Measurements from ENCODE around the gene MUC12.
"Not testable (repeated sequence)": the region's sequence is repeated elsewhere in the genome, so short reads cannot be mapped to it uniquely, and the experiment has no call there.

MUC12 gene

DNA sequence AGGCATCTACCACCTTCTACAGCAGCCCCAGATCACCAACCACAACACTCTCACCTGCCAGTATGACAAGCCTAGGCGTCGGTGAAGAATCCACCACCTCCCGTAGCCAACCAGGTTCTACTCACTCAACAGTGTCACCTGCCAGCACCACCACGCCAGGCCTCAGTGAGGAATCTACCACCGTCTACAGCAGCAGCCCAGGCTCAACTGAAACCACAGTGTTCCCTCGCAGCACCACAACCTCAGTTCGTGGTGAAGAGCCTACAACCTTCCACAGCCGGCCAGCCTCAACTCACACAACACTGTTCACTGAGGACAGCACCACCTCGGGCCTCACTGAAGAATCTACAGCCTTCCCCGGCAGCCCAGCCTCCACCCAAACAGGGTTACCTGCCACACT is 29.2 kb downstream of the MUC12 start:
- not testable (repeated sequence) for DNase-seq

DNA sequence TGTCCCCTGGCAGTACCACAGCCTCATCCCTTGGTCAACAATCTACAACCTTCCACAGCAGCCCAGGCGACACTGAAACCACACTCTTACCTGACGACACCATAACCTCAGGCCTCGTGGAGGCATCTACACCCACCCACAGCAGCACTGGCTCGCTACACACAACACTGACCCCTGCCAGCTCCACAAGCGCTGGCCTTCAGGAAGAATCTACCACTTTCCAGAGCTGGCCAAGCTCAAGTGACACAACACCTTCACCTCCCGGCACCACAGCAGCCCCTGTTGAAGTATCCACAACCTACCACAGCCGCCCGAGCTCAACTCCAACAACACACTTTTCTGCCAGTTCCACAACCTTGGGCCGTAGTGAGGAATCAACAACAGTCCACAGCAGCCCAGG is 30.0 kb downstream of the MUC12 start:
- not testable (repeated sequence) for DNase-seq

DNA sequence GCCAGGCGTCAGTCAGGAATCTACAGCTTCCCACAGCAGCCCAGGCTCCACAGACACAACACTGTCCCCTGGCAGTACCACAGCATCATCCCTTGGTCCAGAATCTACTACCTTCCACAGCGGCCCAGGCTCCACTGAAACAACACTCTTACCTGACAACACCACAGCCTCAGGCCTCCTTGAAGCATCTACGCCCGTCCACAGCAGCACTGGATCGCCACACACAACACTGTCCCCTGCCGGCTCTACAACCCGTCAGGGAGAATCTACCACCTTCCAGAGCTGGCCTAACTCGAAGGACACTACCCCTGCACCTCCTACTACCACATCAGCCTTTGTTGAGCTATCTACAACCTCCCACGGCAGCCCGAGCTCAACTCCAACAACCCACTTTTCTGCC is 30.7 kb downstream of the MUC12 start:
- not testable (repeated sequence) for DNase-seq

DNA sequence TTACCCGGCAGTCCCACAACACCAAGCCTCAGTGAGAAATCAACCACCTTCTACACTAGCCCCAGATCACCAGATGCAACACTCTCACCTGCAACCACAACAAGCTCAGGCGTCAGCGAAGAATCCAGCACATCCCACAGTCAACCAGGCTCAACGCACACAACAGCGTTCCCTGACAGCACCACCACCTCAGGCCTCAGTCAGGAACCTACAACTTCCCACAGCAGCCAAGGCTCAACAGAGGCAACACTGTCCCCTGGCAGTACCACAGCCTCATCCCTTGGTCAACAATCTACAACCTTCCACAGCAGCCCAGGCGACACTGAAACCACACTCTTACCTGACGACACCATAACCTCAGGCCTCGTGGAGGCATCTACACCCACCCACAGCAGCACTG is 33.0 kb downstream of the MUC12 start:
- DNase-seq: not testable (repeated sequence)

DNA sequence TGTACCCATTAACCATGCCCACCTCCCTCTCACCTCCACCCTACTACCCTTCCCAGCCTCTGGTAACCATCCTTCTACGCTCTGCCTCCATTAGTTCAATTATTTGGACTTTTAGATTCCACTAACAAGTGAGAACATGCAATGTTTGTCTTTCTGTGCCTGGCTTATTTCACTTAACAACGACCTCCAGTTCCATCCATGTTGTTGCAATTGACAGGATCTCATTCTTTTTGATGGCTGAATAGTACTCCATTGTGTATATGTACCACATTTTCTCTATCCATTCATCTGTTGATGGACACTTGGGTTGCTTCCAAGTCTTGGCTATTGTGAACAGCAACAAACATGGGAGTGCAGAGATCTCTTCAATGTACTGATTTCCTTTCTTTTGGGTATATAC is 38.0 kb downstream of the MUC12 start:
- DNase-seq: not testable (repeated sequence)

DNA sequence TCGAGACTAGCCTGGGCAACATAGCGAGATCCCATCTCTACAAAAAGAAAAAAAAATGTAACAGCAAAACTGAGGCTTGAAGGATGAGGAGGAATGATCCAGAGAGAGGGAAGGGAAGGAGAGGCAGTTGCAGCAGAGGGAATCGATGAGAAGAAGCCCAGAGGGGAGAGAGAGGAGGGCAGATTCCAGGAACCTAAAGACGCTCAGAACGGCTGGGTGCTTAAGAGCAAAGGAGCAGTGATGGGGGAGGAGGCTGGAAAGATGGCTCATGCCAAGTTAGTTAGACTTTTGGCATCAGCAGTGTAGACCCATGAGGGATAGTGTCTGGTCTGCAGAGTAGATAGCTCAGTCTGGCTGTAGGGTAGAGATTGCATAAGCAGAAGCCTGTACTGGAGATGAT is 40.3 kb downstream of the MUC12 start:
- DNase-seq: no peak

DNA sequence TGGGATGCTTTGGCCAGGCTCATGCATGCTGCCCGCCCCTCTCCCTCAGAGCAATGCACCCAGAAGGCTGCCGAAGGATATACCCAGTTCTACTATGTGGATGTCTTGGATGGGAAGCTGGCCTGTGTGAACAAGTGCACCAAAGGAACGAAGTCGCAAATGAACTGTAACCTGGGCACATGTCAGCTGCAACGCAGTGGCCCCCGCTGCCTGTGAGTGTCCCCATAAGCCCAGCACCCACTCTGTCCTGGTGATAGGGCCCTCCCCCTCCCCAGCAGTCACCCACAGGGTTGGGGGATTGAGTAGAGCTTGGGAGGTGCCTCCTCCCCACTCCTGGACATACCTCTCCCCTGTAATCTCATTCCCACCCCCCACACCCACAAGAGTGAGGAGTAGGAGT is 43.6 kb downstream of the MUC12 start:
- DNase-seq: no peak

DNA sequence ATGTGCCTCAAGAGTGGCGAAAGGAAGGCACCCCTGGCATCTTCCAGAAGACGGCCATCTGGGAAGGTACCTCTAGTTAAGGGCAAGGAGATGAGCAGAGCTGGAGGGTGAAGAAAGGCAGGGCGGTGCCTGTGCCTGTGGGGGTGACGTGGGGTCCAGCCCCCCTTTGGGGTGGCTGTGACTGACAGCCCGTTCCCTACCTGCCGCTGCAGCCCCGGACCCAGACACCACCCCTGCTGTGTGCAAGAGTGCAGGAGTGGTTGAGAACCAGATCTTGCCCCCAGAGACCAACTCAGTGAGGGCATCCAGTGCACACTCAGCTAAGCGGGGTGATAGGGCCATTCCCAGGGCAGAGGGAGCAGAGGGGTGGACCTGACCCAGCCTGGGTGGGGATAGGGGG is 46.3 kb downstream of the MUC12 start:
- no peak for DNase-seq

DNA sequence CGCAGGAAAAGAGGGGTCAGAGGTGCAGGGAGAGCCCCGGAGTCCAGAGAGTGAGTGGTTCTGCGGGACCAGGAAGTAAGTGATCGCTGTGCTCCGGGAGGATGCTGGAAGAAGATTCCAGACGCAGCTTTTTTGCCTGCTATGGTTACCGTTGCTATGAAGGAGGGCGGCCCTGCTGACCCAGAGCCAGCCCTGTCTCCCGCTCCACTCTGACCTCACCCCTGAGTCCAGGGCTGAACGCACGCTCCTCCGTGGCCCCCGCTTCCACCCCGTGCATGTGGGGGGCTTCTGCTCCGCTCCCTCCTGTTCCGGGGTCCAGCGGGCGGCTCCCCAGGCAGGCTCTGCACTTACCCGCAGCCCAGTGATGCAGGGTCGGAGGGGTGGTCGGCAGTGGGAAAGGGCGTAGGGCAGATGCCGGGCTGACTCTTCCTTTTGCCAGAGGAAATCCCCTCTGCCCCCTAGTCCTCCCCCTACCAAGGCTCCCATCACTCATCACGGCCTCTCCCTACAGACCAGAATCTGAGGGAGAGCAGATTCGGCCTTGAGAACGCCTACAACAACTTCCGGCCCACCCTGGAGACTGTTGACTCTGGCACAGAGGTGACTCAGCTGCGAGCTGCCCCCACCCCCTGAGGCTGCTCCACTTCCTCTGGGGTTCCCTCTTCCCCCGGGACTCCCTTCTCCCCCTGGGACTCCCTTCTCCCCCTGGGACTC is 47.9 kb downstream of the MUC12 start:
- DNase-seq: no peak

DNA sequence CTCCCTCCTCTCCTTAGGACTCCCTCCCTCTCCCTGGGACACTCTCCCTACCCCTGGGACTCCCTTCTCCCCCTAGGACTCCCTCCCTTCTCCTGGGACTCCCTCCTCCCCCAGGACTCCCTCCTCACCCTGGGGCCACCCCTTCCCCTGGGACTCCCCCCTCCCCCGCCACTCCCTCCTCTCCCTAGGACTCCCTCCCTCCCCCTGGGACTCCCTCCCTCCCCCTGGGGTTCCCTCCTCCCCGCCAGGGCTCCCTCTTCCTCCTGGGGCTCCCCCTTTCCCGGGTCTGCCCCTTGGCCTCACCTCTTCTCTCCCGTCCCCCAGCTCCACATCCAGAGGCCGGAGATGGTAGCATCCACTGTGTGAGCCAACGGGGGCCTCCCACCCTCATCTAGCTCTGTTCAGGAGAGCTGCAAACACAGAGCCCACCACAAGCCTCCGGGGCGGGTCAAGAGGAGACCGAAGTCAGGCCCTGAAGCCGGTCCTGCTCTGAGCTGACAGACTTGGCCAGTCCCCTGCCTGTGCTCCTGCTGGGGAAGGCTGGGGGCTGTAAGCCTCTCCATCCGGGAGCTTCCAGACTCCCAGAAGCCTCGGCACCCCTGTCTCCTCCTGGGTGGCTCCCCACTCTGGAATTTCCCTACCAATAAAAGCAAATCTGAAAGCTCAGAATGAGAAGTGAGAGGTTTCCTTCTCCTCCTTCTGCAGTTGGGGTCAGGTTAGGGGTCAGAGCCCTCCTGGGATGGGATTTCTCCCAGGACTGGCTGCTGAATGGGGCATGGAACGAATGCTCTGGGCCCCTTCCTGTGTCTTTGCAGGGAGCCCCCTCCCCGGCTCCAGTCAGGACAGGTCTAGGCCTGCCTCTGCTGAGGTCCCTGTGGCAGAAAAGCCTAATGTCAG is 49.2 kb downstream of the MUC12 start:
- no peak for DNase-seq

DNA sequence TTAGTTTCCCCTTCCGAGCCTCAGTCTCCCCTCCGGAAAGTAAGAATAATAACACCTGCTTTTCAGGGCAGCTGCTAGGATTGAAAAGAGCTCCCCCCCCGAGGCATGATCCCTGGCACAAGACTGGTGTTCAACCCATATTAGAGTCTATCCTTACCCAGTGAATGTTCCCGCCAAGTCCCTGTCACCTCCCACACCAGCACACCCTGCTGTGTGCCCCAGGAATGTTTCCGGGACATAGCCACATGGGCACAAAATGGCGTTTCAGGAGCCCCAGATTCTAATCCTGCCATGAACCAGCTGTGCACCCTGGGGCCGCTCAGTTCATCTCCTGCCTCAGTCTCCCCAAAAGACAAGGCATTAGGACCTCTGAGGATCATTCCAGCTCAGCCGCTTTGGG is 51.1 kb downstream of the MUC12 start:
- DNase-seq: no peak

DNA sequence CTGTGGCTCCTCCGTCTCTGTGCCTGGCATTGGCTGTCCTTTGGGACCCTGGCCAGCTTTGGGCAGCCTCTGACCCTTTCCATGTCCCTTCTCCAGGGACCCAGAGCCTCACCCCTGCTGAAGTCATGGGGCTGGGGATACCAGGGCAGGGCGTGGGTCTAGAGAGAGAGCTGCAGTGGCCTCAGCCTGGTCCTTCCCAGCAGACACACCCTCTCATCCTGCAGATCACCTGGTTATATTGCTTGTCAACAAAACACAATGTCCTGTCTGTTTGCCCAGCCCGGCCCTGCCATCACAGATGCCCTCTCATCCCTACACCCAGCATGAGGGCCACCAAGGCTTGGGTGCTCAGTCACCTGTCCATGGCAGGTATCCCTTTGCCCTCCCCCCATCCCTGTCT is 52.3 kb downstream of the MUC12 start:
- DNase-seq: no peak

DNA sequence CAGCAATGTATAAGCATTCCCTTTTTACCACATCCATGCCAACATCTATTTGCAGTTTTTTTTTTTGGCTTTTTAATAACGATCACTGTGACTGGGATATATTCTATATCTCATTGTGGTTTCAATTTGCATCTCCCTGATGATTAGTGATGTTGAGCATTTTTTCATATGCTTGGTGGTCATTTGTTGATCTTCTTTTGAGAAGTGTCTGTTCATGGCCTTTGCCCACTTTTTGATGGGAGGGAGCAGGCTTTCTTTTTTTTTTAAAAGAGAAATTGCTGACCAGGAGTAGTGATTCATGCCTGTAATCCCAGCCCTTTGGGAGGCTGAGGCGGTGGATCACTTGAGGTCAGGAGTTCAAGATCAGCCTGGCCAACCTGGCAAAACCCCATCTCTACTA is 54.5 kb downstream of the MUC12 start:
- no peak for DNase-seq

DNA sequence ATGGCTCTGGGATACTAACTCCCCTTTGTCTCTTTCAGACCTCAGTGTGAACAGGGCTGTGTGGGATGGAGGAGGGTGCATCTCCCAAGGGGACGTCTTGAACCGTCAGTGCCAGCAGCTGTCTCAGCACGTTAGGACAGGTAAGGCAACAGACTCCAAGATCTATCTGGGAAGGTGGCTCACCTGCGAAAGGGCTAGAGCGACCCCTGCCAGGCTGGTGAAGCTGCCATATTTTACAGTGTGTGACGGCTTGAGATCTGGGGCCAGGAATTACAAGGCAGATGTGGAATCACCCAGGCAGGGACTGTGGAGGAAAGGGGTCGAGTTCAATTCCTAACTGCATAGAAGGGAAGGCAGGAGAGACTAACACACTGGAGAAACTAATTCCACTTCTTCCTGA is 61.7 kb downstream of the MUC12 start:
- no peak for DNase-seq

DNA sequence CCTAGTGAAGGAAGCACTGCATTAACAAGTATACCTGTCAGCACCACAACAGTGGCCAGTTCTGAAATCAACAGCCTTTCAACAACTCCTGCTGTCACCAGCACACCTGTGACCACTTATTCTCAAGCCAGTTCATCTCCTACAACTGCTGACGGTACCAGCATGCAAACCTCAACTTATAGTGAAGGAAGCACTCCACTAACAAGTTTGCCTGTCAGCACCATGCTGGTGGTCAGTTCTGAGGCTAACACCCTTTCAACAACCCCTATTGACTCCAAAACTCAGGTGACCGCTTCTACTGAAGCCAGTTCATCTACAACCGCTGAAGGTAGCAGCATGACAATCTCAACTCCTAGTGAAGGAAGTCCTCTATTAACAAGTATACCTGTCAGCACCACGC is 66.6 kb downstream of the MUC12 start:
- no peak for DNase-seq

DNA sequence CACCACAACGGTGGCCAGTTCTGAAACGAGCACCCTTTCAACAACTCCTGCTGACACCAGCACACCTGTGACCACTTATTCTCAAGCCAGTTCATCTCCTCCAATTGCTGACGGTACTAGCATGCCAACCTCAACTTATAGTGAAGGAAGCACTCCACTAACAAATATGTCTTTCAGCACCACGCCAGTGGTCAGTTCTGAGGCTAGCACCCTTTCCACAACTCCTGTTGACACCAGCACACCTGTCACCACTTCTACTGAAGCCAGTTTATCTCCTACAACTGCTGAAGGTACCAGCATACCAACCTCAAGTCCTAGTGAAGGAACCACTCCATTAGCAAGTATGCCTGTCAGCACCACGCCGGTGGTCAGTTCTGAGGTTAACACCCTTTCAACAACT is 71.9 kb downstream of the MUC12 start:
- DNase-seq: not testable (repeated sequence)

DNA sequence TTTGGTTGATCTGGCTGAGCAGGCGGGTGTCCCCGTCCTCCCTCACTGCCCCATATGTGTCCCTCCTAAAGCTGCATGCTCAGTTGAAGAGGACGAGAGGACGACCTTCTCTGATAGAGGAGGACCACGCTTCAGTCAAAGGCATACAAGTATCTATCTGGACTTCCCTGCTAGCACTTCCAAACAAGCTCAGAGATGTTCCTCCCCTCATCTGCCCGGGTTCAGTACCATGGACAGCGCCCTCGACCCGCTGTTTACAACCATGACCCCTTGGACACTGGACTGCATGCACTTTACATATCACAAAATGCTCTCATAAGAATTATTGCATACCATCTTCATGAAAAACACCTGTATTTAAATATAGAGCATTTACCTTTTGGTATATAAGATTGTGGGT is 89.0 kb downstream of the MUC12 start:
- no peak for DNase-seq

DNA sequence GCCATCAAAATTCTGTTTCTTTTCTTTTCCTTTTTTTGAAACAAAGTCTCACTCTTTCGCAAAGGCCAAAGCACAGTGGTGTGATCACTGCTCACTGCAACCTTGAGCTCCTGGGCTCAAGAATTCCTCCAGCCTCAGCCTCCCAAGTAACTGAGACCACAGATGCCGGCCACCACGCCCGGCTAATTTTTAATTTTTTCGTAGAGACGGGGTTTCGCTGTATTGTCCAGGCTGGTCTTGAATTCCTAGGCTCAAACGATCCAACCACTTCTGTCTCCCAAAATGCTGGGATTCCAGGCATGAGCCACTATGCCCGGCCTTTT is 90.2 kb downstream of the MUC12 start:
- DNase-seq: no peak

DNA sequence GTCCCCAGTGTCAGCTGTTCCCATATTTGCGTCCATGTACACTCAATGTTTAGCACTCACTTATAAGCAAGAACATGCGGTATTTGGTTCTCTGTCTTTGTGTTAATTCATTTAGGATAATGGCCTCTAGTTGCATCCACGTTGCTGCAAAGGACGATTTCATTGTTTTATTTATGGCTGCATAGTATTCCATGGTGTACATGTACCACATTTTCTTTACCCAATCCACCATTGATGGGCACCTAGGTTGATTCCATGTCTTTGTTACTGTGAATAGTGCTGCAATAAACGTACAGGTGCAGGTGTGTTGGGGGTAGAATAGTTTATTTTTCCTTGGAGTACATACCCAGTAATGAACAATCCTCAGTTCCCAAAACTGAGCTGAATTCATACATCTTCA is 91.6 kb downstream of the MUC12 start:
- no peak for DNase-seq

DNA sequence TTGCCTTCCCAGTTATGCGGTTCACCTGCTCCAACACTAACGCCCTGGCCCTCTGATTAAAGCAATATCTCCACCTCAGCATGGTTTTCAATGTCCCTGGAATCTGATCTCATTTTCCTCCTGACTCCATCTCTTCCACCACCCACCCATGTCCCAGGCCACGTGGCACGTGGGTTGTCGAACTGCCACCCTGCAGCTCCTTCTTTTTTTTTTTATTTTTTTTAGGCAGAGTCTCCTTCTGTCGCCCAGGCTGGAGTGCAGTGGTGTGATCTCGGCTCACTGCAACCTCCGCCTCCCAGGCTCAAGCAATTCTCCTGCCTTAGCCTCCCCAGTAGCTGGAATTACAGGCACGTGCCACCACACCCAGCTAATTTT is 94.8 kb downstream of the MUC12 start:
- not testable (repeated sequence) for DNase-seq

DNA sequence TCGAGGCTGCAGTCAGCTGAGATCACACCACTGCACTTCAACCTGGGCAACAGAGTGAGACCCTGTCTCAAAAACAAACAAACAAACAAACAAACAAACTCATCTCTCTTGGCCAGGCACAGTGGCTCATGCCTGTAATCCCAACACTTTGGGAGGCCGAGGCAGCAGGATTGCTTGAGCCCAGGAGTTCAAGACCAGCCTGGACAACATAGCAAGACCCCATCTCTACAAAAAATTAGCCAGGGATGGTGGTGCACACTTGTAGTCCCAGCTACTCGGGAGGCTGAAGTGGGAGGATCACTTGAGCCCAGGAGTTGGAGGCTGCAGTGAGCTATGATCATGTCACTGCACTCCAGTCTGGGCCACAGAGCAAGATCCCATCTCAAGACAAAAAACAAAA is 95.8 kb downstream of the MUC12 start:
- not testable (repeated sequence) for DNase-seq

DNA sequence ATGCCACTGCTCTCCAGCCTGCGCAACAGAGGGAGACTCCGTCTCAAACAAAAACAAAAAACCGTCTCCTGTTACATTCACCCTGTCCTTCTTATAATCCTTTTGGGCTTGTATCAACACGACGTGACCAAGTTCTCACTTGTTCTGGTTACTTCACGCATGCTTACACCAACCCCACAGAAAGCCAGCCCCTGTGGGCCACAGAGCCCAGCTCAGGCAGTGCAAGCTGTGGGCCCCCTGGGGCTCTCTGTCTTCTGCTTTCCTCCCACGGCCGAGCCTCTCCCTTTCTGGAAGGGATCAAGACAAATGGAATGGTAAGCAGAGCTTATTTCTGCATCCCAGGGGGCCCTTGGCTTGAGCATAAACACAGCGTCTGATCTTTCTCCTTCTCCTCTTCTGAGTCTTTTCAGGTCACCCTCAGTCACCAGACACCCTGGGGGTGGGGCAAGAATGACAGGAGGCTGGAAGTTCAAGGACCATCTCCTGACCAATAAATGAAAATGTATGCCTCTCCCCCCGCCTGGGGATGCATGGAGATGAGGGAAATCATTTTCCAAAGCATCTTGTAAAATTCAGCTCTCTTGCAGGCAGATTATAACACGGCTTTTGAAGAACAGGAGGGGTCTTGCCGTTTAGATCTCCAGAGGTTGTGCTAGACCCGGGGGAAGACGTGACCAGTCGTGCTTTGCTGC is 96.9 kb downstream of the MUC12 start:
- DNase-seq: no peak

DNA sequence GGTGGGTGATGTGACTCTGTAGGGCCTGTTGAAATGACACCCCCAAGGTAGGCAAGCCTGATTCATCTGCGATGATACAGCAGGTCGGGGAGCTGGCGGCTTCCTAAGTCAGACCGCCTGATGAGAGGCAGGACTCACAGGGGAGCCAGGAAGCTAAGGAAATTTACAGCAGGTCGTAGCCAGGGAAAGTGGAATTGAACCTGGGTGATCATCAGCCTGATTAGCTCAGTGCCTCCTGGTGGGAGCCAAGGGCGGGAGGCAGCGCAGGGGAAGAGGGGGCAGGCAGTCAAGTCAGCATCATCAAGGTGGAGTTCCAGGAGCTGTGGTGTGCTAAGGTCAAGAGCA is 97.4 kb downstream of the MUC12 start:
- no peak for DNase-seq

DNA sequence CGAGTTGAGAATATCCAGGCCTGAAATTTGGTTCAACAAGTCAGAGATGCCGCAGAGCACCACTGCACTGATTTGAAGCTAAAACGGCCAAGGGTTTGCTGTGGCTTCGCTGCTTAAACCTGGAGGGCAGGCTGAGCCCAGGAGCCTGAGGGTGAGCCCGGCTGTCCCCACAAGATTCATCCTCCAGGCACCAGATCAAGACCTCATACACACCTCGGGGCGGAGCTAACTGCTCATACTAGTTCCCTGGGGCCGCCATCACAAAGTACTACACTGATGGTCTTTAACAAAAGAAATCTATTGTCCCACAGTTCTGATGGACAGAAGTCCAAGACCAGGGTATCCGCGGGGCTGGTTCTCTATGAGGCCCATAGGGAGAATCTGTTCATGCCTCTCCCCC is 99.0 kb downstream of the MUC12 start:
- no peak for DNase-seq

Measured in NCI-H510A treated with DMSO at 0.1 percent for 48 hours (cell line).